Liver (tissue), 9 donors: ENCODE data around the gene TMEM87B. TPM values are rescaled to one million over a fixed set of nuclear protein-coding genes. Genes with fewer than 3 reads are reported as not detected.

Experiments
- DNase-seq: peaks from one replicate; pipeline ENCODE4 v3.0.0-alpha.2; 2017; ENCODE audit warnings: low spot score
- H3K27ac ChIP-seq, 2 donors: one replicate each; pipeline ENCODE4 v1.7.0; 2013; ENCODE audit warnings: inconsistent platforms in 2 of 2, low read length in 2 of 2, control low read depth in 1 of 2, low read depth in 1 of 2, mild to moderate bottlenecking in 1 of 2
- H3K27me3 ChIP-seq, 4 donors: one replicate each; pipeline versions ENCODE4 v1.6.1 to v1.7.0; 2013; ENCODE audit warnings: low read length in 3 of 4, inconsistent platforms in 1 of 4, mild to moderate bottlenecking in 1 of 4, moderate library complexity in 1 of 4; ENCODE audit not compliant: control insufficient read depth in 4 of 4, insufficient read depth in 4 of 4
- H3K36me3 ChIP-seq, 4 donors: one replicate each; pipeline versions ENCODE4 v1.6.1 to v1.7.0; 2013; ENCODE audit warnings: low read length in 3 of 4, mild to moderate bottlenecking in 3 of 4, low read depth in 1 of 4, moderate library complexity in 1 of 4; ENCODE audit not compliant: control insufficient read depth in 4 of 4, insufficient read depth in 3 of 4
- H3K4me1 ChIP-seq, 4 donors: one replicate each; pipeline versions ENCODE4 v1.6.1 to v1.7.0; 2013; ENCODE audit warnings: low read length in 3 of 4, mild to moderate bottlenecking in 3 of 4, moderate library complexity in 1 of 4; ENCODE audit not compliant: control insufficient read depth in 4 of 4, insufficient read depth in 4 of 4
- H3K4me3 ChIP-seq, 3 donors: one replicate each; pipeline versions ENCODE4 v1.6.1 to v1.7.0; 2013; ENCODE audit warnings: low read length in 3 of 3, control low read depth in 1 of 3, low read depth in 1 of 3, mild to moderate bottlenecking in 1 of 3
- H3K9ac ChIP-seq, 2 donors: one replicate each; pipeline ENCODE4 v1.7.0; 2013; ENCODE audit warnings: low read length in 2 of 2, mild to moderate bottlenecking in 2 of 2, moderate library complexity in 2 of 2, control low read depth in 1 of 2, low read depth in 1 of 2
- H3K9me3 ChIP-seq, 4 donors: one replicate each; pipeline versions ENCODE4 v1.6.1 to v1.7.0; 2013; ENCODE audit warnings: low read length in 3 of 4; ENCODE audit not compliant: control insufficient read depth in 4 of 4
- ATF3 ChIP-seq: IDR thresholded peaks from 2 replicates; pipeline ENCODE4 v1.6.1; 2016; ENCODE audit warnings: antibody characterized with exemption
- EGR1 ChIP-seq, 2 donors: IDR thresholded peaks; 2 replicates each; pipeline ENCODE4 v1.6.1; 2016 to 2018; ENCODE audit warnings: antibody characterized with exemption in 2 of 2, low read depth in 2 of 2
- FOXA1 ChIP-seq: IDR thresholded peaks from 2 replicates; pipeline ENCODE4 v1.6.1; 2016; ENCODE audit warnings: antibody characterized with exemption
- FOXA2 ChIP-seq: IDR thresholded peaks from 2 replicates; pipeline ENCODE4 v1.6.1; 2016; ENCODE audit warnings: antibody characterized with exemption
- GABPA ChIP-seq, 2 donors: IDR thresholded peaks in 1 of 2; conservative IDR thresholded peaks in 1 of 2; 2 replicates each; pipeline ENCODE4 v1.6.1; 2016; ENCODE audit warnings: antibody characterized with exemption in 2 of 2, mild to moderate bottlenecking in 1 of 2, moderate library complexity in 1 of 2
- HNF4G ChIP-seq: IDR thresholded peaks from 2 replicates; pipeline ENCODE4 v1.6.1; 2016; ENCODE audit warnings: antibody characterized with exemption
- JUND ChIP-seq, 2 donors: IDR thresholded peaks; 2 replicates each; pipeline ENCODE4 v1.6.1; 2016; ENCODE audit warnings: antibody characterized with exemption in 2 of 2
- NR2F2 ChIP-seq: IDR thresholded peaks from 2 replicates; pipeline ENCODE4 v1.6.1; 2016; ENCODE audit warnings: antibody characterized with exemption
- RAD21 ChIP-seq, 2 donors: IDR thresholded peaks; 2 replicates each; pipeline ENCODE4 v1.6.1; 2016; ENCODE audit warnings: antibody characterized with exemption in 2 of 2, mild to moderate bottlenecking in 2 of 2
- REST ChIP-seq: IDR thresholded peaks from 2 replicates; pipeline ENCODE4 v1.6.1; 2016; ENCODE audit warnings: antibody characterized with exemption, mild to moderate bottlenecking
- RXRA ChIP-seq, 2 donors: IDR thresholded peaks; 2 replicates each; pipeline ENCODE4 v1.6.1; 2017 to 2018; ENCODE audit warnings: antibody characterized with exemption in 2 of 2, mild to moderate bottlenecking in 1 of 2
- SP1 ChIP-seq: IDR thresholded peaks from 2 replicates; pipeline ENCODE4 v1.6.1; 2018; ENCODE audit warnings: antibody characterized with exemption, mild to moderate bottlenecking
- TAF1 ChIP-seq: conservative IDR thresholded peaks from 2 replicates; pipeline ENCODE4 v1.6.1; 2016; ENCODE audit warnings: antibody characterized with exemption, mild to moderate bottlenecking
- YY1 ChIP-seq: IDR thresholded peaks from 2 replicates; pipeline ENCODE4 v1.6.1; 2016; ENCODE audit warnings: antibody characterized with exemption, mild to moderate bottlenecking
- ZBTB33 ChIP-seq: IDR thresholded peaks from 2 replicates; pipeline ENCODE4 v1.6.1; 2016; ENCODE audit warnings: antibody characterized with exemption
- WGBS: extraction: QIAGEN DNeasy Blood & Tissue Kit; methylation state at CpG from one replicate; pipeline ENCODE4 v1.1.7; 2013; 5-methylcytosine and 5-hydroxymethylcytosine counted together
- polyA plus RNA-seq, 2 donors: library from polyadenylated mRNA; stranded (reverse) in 1 of 2; unstranded in 1 of 2; fragments of 200-250 nt in 1 of 2; fragments of >200 nt in 1 of 2; fragmentation: Nextera tagmentation in 1 of 2; extraction: Ambion mirVana in 1 of 2; gene quantifications; one replicate each; pipeline versions ENCODE4 v1.2.1 to v1.2.3, GENCODE V29; 2013 to 2015
- total RNA-seq, 2 donors: library from RNA; depleted of rRNA; stranded (reverse); fragments of >200 nt; gene quantifications; one replicate each; pipeline ENCODE4 v1.2.3, GENCODE V29; 2014
- TF ChIP-seq, protein P1 (sequence below): IDR thresholded peaks from 2 replicates; pipeline ENCODE4 v1.6.1; 2016; ENCODE audit warnings: antibody characterized with exemption
- TF ChIP-seq, protein P2 (sequence below): fragments of 150-350 bp; IDR thresholded peaks from 2 replicates; pipeline ENCODE4 v1.5.1; 2017; ENCODE audit warnings: improper control_type of control experiment, low read depth, low read length; ENCODE audit not compliant: missing input control
- donor health status: healthy.
- donor health status: healthy.
- donor health status: healthy.
- donor health status: healthy.
- donor health status: healthy.

Gene TMEM87B
- total and polyA plus RNA-seq, 4 donors, result 3.6 to 10.1 (median 6.0) TPM

GRCh38 chr2:112085916-112086669 lies 31.0 kb downstream of the TMEM87B start:
- Histone ChIP-seq H3K9me3 (no peaks in the 10 kb centered on the region), H3K27ac (no peak overlapping the region), H3K4me1 (no peaks in the 10 kb centered on the region), H3K4me3 (no peak overlapping the region), H3K9ac (no peak overlapping the region), H3K27me3 (no peaks in the 10 kb centered on the region), H3K36me3 (peaks cover 7 to 30% (median 30%) of the 10 kb centered on the region in 4 donors)
- no peak for DNase-seq
- 93% methylated on average over 9 of the region's 9 CpGs for WGBS
- TF ChIP-seq SP1, result no peak
- no peak for TF ChIP-seq FOXA2
- TF ChIP-seq HNF4G, result no peak
- no peak for TF ChIP-seq ZBTB33
- no peak for TF ChIP-seq GABPA (IDR thresholded peaks at IDR 0.05 in 1 of 2, conservative IDR thresholded peaks at IDR 0.05 in 1 of 2)
- no peak for TF ChIP-seq YY1
- no peak for TF ChIP-seq TAF1
- TF ChIP-seq ATF3, result no peak
- TF ChIP-seq RXRA (IDR thresholded peaks at IDR 0.05), result no peak

DNA sequence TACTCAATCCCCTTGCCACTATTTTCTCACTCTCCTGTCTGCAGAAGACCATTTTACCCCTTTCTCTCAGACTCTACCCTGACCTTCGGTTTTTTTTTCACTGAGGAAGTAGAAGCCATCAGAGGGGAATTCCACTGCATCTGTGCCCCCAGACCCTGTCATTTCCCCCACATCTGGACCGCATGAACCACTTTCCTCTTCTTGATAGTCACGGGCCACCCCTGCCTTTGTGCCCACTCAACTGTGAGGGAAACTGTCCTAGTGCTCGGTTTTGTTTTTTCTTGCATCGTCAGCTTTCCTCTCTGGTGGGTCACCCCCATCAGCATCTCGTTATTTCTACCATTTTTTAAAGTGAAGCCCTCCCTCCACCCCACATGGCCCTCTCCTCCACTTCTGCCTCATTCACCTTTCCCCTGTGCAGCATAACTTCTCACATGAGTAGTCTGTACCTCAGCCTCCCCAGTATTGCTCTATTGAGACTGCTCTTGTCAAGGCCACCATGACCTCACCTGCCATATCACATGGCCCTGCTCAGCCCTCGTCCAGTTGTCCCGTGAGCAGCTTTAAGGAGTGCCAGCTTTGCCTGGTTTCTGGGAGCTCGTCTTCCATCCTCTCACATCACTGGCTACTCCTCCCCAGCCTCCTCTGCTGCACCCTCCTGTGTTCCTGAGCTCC lies 32.4 kb downstream of the TMEM87B start:
- no peak for DNase-seq
- no peak overlapping the region for H3K4me3 ChIP-seq
- H3K9ac ChIP-seq, result no peak overlapping the region
- H3K27ac ChIP-seq, result no peak overlapping the region
- H3K27me3 ChIP-seq, result no peaks in the 10 kb centered on the region
- no peaks in the 10 kb centered on the region for H3K9me3 ChIP-seq
- TF ChIP-seq FOXA2 (no peak), ZBTB33 (no peak), EGR1 (IDR thresholded peaks at IDR 0.05; ENCODE audit: low read depth in 2 of 2) (no peak), FOXA1 (no peak), REST (no peak), JUND (IDR thresholded peaks at IDR 0.05) (no peak), RXRA (IDR thresholded peaks at IDR 0.05) (no peak), RAD21 (IDR thresholded peaks at IDR 0.05) (no peak), ATF3 (no peak), NR2F2 (no peak)
- TF ChIP-seq, protein P1, sequence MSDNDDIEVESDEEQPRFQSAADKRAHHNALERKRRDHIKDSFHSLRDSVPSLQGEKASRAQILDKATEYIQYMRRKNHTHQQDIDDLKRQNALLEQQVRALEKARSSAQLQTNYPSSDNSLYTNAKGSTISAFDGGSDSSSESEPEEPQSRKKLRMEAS, result no peak
- TF ChIP-seq, protein P2, sequence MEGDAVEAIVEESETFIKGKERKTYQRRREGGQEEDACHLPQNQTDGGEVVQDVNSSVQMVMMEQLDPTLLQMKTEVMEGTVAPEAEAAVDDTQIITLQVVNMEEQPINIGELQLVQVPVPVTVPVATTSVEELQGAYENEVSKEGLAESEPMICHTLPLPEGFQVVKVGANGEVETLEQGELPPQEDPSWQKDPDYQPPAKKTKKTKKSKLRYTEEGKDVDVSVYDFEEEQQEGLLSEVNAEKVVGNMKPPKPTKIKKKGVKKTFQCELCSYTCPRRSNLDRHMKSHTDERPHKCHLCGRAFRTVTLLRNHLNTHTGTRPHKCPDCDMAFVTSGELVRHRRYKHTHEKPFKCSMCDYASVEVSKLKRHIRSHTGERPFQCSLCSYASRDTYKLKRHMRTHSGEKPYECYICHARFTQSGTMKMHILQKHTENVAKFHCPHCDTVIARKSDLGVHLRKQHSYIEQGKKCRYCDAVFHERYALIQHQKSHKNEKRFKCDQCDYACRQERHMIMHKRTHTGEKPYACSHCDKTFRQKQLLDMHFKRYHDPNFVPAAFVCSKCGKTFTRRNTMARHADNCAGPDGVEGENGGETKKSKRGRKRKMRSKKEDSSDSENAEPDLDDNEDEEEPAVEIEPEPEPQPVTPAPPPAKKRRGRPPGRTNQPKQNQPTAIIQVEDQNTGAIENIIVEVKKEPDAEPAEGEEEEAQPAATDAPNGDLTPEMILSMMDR, result no peak
- H3K36me3 ChIP-seq, result peaks cover 12 to 32% (median 25%) of the 10 kb centered on the region in 4 donors
- 95% methylated on average over 9 of the region's 9 CpGs for WGBS
- H3K4me1 ChIP-seq, result peaks cover 0 to 2% (median 0%) of the 10 kb centered on the region in 4 donors
